Sigmoid colon (tissue), 4 donors: ENCODE data around the gene DUSP22.

Experiments
- CTCF ChIP-seq, 4 experiments: fragments of 450-650 bp in 3 of 4; fragments of 200-600 bp in 1 of 4; IDR thresholded peaks; one replicate each; pipeline ENCODE4 v1.5.1; 2016 to 2019; ENCODE audit warnings: antibody characterized with exemption in 4 of 4, mild to moderate bottlenecking in 3 of 4, moderate library complexity in 2 of 4
- EP300 ChIP-seq, 4 donors: sonication (generic); formaldehyde crosslinking; IDR thresholded peaks; one replicate each; pipeline ENCODE4 v1.6.1; 2017; ENCODE audit warnings: antibody characterized with exemption in 4 of 4
- POLR2A ChIP-seq, 2 donors: fragments of 450-650 bp; IDR thresholded peaks; one replicate each; pipeline ENCODE4 v1.6.1; 2016; ENCODE audit warnings: antibody characterized with exemption in 2 of 2, mild to moderate bottlenecking in 2 of 2, moderate library complexity in 2 of 2
- POLR2AphosphoS5 ChIP-seq, 4 donors: sonication (generic); formaldehyde crosslinking; IDR thresholded peaks; one replicate each; pipeline ENCODE4 v1.6.1; 2017; ENCODE audit warnings: antibody characterized with exemption in 4 of 4

- TF ChIP-seq CTCF (IDR thresholded peaks at IDR 0.05), result no peak
- no peak for TF ChIP-seq POLR2A (IDR thresholded peaks at IDR 0.05)
- TF ChIP-seq EP300 (IDR thresholded peaks at IDR 0.05), result no peak
- TF ChIP-seq POLR2AphosphoS5 (IDR thresholded peaks at IDR 0.05), result no peak
Measured at GRCh38 chr6:361411-362132, 69.3 kb downstream of the DUSP22 start.
